Stimulated activated CD8-positive, alpha-beta memory T cell treated with anti-CD3 and anti-CD28 coated beads, Interleukin-15, amount 100 ng/mL, for 24 hours (primary cell): Measurements from ENCODE around the gene WWOX.

ENCODE experiments used
- DNase-seq: peaks from one replicate; pipeline ENCODE4 v3.0.0-alpha.2; 2020; ENCODE audit warnings: low read depth

WWOX gene

GRCh38 chr16:78804058-78804735 lies 704.7 kb downstream of the WWOX start:
- no peak for DNase-seq

- DNase-seq, result no peak
These were observed 706.1 kb downstream of the WWOX start for GRCh38 chr16:78805556-78805955.

DNA sequence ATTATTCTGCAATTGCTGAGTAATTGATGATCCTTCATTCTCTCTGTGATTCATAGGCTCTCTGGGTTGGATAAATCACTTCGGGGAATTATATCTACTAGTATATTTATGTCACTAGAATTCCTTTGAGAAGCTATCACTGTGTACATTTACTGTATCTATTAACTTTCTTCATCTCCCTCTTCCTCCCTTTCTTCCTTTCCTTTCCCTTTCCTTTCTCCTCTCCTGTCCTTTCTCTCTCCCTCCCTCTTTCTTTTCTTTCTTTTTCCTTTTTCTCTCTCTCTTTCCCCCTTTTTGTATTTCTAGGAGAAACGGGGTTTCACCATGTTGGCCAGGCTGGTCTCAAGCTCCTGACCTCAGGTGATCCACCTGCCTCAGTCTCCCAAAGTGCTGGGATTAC lies 711.8 kb downstream of the WWOX start:
- no peak for DNase-seq

- DNase-seq, result no peak
These were observed 713.1 kb downstream of the WWOX start for GRCh38 chr16:78812582-78812981.

DNA sequence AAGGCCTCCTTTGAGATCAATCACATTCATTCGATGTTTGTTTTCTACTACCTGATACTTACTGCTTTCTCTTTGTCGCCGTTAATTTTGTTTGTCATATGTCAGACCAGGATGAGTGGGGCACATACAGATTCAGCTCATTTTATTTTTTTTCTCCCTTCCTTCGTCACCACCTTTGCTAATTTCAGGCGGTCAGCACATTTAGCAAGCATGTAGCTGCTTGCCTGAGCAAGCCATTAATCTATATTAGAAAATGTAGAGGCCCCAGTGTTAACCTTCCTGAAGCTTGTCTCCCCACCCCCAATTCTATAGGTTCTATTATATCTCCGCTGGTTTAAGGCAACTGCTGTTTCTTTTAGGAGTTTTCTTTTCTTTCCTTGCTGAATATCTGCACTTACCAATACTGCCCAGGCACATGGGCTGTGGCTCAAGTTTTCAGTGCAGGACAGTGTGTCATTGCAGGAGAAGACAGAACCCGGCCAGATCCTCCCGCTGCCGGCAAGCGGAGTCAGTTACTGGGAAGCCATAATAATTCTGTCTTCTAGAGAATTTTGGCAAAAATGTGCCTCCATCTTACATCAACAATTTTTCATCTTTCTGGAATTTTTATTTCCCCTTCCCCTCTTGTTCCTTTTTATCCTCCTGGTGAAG lies 714.3 kb downstream of the WWOX start:
- DNase-seq, result no peak

- no peak for DNase-seq
These were observed 716.3 kb downstream of the WWOX start for GRCh38 chr16:78815713-78816112.

- no peak for DNase-seq
These were observed 717.2 kb downstream of the WWOX start for GRCh38 chr16:78816499-78817195.

GRCh38 chr16:78817200-78817739 lies 717.8 kb downstream of the WWOX start:
- no peak for DNase-seq

DNA sequence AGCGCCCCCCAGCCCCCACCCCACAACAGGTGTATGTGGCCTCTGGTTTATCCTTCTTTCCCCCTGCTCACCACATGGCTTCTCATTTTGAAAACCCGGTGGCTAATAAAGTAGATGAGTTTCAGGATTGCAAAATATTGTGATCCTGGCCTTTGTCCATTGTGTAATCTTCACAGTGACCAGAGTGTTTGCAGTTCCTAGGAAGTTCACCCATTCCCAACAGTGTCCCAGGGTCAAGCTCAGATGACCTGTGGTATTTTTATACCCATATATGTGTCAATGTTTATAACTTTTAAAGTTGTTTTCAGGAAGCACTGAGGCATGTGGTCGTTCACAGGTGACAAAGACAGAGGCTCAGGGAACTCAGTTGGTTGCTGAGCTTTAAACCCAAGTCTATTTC lies 721.9 kb downstream of the WWOX start:
- DNase-seq, result no peak

DNA sequence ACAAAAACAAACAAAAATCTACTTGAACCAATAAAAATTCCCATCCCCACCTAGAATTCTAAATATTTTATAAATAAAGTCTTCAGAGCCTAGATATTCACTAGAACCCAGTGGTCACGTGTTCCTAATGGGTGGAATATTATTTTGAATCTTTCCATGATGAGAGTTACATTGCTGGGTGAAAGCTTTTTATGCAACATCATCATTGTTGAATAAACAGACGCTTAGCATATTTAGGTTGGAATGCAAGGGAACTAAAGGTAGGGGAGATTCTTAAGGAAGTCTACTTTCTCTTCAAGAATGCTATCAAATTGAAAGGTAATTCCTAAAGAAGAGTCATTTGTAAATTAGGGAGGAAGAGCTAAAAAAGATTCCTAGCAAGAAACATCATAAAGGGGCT lies 723.1 kb downstream of the WWOX start:
- no peak for DNase-seq

- DNase-seq, result no peak
These were observed 723.6 kb downstream of the WWOX start for GRCh38 chr16:78823027-78823426.

- DNase-seq, result no peak
These were observed 729.8 kb downstream of the WWOX start for GRCh38 chr16:78829280-78829679.

GRCh38 chr16:78830599-78830998 lies 731.1 kb downstream of the WWOX start:
- no peak for DNase-seq

- no peak for DNase-seq
These were observed 732.6 kb downstream of the WWOX start for GRCh38 chr16:78832100-78832499.

DNA sequence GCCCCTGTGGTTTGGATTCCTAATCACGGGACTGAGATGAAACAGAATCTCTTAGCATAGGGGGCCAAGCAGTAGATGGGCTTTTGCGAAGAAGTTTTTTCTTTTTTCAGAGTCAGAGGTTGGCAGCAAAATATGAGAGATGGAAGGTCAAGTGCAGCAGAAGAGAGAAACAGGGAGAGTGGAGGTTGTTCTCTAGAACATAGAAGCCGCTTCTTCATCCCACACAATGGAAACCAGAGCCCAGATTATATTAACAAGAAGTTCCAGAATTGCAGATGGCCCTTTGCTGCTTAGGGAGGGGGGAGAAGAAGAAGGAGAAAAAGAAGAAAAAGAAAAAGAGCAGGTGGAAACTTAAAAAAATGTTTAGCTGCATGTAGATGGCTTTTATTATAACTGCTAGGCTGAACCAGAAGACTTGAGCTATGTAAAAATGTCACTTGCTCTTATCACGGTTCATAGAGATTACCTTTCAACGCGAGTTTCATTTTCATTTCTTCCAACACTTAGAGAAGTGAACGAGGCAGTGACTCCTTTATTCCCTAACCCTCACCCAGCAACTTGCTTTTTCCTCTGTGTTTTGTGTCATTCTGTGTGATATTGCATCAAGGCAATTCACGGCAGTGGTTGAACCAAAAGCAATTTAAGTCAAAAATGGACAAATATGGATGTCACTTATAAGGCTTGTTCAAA lies 737.5 kb downstream of the WWOX start:
- DNase-seq, result no peak

GRCh38 chr16:78837706-78838105 lies 738.3 kb downstream of the WWOX start:
- no peak for DNase-seq

DNA sequence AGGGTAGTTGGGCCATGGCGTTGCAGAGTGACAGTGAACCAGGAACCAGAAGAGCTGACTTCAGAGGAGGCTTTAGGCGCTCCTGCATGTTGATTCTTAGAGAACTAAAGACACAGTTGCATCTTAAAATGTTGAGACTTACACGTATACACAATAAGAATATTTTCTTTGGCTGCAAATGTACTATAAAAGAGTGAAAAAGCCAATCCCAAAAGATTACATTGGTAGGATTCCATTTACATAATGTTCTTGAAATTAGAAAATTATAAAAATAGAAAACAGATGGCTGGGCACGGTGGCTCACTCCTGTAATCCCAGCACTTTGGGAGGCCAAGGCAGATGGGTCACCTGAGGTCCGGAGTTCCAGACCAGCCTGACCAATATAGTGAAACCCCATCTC lies 738.8 kb downstream of the WWOX start:
- DNase-seq, result no peak

GRCh38 chr16:78842950-78843349 lies 743.5 kb downstream of the WWOX start:
- DNase-seq, result no peak

DNA sequence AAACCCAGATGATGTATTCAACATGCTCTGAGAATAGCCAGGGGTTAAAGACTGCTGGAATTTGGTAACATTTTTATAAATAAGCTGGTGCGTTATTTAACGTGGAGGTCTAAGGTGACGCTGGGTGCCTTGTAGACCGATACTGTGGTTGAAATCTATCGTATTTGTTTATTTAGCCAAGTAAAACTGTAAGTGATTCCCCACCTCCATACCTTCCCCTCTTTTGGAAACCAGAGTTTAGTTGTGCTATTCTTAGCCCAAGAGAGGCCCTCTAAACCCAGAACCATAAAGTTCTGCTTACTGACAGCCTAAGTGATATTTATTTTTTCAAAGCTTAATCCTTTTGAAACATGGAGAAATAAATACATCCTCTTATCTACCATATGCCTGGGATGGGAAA lies 744.5 kb downstream of the WWOX start:
- DNase-seq, result no peak

DNA sequence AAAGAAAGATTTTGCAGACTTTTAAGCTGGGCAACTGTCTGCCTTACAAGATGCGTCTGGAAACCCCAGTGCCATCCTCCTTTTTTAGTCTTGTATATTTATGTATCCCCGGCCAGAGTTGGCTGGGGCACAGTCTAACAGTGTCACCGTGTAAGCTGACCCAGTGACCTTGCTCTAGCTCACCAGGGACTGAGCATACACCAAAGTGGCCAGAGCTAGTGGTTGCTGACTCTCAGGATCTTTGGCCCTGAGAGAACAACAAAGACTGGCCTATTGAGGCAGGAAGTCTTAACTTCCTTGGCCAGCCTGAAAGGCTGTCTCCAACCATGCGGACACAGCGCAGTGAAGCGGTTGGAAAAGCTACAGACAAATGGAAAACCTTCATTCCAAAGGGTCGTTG lies 745.2 kb downstream of the WWOX start:
- DNase-seq, result no peak

GRCh38 chr16:78851266-78851665 lies 751.8 kb downstream of the WWOX start:
- DNase-seq, result no peak

DNA sequence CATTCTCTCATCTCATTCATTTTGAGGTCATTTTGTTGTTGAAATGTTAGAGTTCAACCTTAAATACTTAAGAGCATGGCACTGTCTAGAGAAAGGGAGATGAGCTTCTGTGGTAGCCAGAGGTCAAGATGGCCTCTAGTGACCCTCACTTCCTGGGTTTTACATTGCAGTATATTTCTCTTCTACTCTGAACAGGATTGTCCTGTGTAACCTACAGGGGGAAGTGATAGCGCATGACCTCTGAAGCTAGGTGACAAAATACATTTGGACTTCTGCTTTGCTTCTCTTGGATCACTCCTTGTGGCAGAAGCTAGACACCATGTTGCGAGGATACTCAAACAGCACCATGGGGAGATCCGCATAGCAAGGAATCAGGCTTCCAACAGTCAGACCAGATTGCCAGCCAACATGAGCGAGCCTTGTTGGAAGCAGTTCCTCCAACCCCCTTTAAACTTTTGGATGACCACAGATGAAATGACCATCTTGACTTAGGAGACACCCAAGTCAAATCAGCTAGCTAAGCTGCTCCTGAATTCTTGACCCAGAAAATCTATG lies 752.7 kb downstream of the WWOX start:
- no peak for DNase-seq
